ENCODE data around the gene TMCO2. TPM values are rescaled to one million over a fixed set of nuclear protein-coding genes. Genes with fewer than 3 reads are reported as not detected.

The TMCO2 gene
- total RNA-seq, 2 experiments from 2014 or later: not detected

DNA sequence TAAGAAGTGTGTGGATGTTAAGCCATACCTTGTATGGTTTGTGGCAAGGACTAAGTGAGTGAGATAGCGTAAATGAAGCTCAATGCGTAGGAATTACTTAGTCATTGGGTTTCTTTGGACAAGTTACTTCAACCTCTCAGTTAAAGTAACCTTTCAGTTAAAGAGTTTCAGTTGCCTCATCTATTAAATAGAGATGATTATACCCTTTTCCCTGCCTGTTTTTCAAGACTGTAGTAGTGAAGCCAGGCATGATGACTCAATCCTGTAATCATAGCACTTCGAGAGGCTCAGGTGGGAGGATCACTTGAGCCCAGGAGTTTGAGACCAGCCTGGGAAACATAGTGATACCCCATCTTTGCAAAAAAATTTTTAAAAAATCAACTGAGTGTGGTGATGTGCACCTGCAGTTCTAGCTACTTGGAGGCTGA lies 16.6 kb downstream of the TMCO2 start:
- Mint-ChIP-seq H3K27ac (peak overlapping the region; percentile 21), H3K27me3 (no peaks in the 10 kb centered on the region), H3K4me1 (peaks cover 44% of the 10 kb centered on the region), H3K9me3 (no peaks in the 10 kb centered on the region), H3K36me3 (ENCODE audit: low read depth) (peaks cover 48% of the 10 kb centered on the region), H3K4me3 (no peak overlapping the region)
- CTCF ChIA-PET: interaction anchor here (1.0 kb wide), 1 partner anchor 112 kb away, joined by 6 read pairs; no protein-coding TSS in a partner anchor
- POLR2A ChIA-PET: no interaction called here
- DNase-seq: no peak

DNA sequence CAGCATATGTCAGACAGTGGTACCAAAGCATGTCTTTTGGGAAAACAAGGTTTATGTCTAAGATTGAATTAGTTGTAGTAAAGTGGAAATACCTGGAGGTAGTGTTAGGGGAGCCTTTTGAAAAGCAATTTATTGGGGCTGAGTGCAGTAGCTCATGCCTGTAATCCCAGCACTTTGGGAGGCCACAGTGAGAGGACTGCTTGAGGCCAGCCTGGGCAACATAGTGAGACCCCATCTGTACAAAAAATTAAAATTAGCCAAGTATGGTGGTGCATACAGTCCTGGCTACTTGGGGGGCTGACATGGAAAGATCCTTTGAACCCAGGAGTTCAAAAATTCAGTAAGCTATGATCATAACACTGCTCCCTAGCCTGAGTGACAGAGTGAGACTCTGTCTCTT lies 17.6 kb downstream of the TMCO2 start:
- Mint-ChIP-seq H3K36me3 (ENCODE audit: low read depth) (peaks cover 52% of the 10 kb centered on the region), H3K4me3 (no peak overlapping the region), H3K9me3 (no peaks in the 10 kb centered on the region), H3K27ac (no peak overlapping the region), H3K27me3 (no peaks in the 10 kb centered on the region), H3K4me1 (peaks cover 42% of the 10 kb centered on the region)
- ChIA-PET POLR2A (no interaction called here), CTCF (no interaction called here)
- no peak for DNase-seq

DNA sequence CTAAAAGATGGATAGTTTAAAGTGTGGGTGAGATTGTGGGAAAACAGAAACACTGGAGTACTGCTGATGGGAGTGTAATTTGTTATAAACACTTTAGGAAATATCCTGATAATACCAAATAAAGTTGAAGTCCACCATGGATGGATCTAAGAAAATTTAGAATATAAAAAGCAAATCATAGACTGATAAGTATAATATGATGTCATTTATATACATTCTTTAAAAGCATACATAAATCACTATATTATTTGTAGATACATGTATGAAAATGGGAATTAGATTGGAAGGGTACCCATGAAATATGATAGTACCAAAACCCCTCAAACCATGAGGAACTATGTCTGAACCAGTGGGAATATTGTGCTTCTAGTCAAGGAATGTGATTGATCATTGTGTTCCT lies 18.2 kb downstream of the TMCO2 start:
- ChIA-PET CTCF (no interaction called here), POLR2A (interaction anchor here (0.9 kb wide), 1 partner anchor 10 kb away, joined by 3 read pairs; no protein-coding TSS in a partner anchor)
- H3K9me3 Mint-ChIP-seq: no peaks in the 10 kb centered on the region
- no peak for DNase-seq
- no peaks in the 10 kb centered on the region for H3K27me3 Mint-ChIP-seq
- peaks cover 51% of the 10 kb centered on the region for H3K36me3 Mint-ChIP-seq (ENCODE audit: low read depth)
- H3K4me1 Mint-ChIP-seq: peaks cover 42% of the 10 kb centered on the region
- H3K27ac Mint-ChIP-seq: no peak overlapping the region
- no peak overlapping the region for H3K4me3 Mint-ChIP-seq

DNA sequence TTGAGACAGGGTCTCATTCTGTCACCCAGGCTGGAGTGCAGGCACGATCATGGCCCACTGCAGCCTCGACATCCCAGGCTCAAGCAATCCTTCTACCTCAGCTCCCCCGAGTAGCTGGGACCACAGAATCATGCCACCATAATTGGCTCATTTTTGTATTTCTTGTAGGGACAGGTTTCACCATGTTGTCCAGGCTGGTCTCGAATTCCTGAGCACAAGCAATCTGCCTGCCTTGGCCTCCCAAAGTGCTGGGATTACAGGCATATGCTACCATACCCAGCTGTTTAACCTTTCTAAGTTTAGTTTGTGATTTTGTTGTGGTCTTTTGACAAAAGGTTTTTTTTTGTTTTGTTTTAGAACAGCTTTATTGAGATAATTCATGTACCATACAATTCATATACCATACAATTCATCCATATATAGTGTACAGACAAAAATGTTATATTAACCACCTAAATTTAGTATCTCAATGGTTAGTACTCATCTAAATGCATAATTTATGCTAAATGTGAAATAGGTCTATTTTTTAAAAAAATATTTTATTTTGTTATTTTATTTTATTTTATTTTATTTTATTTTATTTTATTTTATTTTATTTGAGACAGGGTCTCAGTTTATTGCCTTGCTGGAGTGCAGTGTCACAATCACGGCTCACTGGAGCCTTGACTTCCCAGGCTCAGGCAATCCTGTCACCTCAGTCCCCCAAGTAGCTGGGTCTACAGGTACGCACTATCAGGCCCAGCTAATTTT lies 19.2 kb downstream of the TMCO2 start:
- H3K27me3 Mint-ChIP-seq: no peaks in the 10 kb centered on the region
- peaks cover 47% of the 10 kb centered on the region for H3K36me3 Mint-ChIP-seq (ENCODE audit: low read depth)
- no peak overlapping the region for H3K4me3 Mint-ChIP-seq
- ChIA-PET CTCF (interaction anchor here (0.7 kb wide), 1 partner anchor 250 kb away, joined by 4 read pairs; no protein-coding TSS in a partner anchor), POLR2A (interaction anchor here (0.5 to 0.9 kb wide), 3 partner anchors 9 to 723 kb away, joined by 3 read pairs; partner anchors contain the start of gene ZMPSTE24)
- no peak for DNase-seq
- no peaks in the 10 kb centered on the region for H3K9me3 Mint-ChIP-seq
- no peak overlapping the region for H3K27ac Mint-ChIP-seq
- peaks cover 38% of the 10 kb centered on the region for H3K4me1 Mint-ChIP-seq

DNA sequence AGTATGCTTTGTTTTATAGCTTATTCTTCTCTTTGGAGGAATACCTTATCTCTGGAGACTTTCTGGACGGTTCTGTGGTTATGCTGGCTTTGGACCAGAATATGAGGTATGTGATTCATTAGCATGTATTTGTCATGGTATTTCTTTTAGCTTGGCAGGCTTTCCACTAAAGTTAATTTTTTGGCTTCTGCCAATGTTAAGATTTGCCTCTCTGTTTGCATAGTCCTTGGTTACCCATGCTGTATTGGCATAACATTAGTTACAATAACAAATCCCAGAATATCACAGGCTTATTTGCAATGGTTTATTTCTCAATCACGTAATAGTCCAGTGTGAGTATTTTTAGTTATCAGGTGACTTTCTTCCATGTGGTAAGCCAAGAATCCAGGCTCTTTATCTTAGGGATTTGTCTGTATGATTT lies 20.0 kb downstream of the TMCO2 start:
- DNase-seq: no peak
- Mint-ChIP-seq H3K9me3 (no peaks in the 10 kb centered on the region), H3K4me3 (no peak overlapping the region), H3K27ac (no peak overlapping the region), H3K36me3 (ENCODE audit: low read depth) (peaks cover 48% of the 10 kb centered on the region), H3K27me3 (no peaks in the 10 kb centered on the region), H3K4me1 (peaks cover 38% of the 10 kb centered on the region)
- ChIA-PET CTCF (no interaction called here), POLR2A (no interaction called here)

DNA sequence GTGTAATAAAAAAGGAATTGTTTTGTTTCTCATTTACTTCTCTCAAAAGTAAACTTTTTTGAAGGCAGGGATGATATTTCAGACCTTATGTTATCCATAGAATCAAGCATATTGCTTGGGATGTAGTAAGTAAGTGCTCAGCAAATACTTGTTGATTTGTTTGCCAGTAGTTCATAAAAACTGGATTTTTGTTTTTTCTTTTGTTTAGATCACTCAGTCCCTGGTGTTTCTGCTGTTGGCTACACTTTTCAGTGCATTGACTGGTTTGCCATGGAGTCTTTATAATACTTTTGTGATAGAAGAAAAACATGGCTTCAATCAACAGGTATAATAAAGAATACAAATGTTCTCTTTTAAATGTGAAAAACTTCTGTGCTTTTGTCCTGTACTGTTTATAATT lies 20.5 kb downstream of the TMCO2 start:
- Mint-ChIP-seq H3K9me3 (no peaks in the 10 kb centered on the region), H3K4me1 (peaks cover 35% of the 10 kb centered on the region), H3K36me3 (ENCODE audit: low read depth) (peaks cover 47% of the 10 kb centered on the region), H3K4me3 (no peak overlapping the region), H3K27ac (no peak overlapping the region), H3K27me3 (no peaks in the 10 kb centered on the region)
- no peak for DNase-seq
- CTCF ChIA-PET: no interaction called here
- POLR2A ChIA-PET: no interaction called here

DNA sequence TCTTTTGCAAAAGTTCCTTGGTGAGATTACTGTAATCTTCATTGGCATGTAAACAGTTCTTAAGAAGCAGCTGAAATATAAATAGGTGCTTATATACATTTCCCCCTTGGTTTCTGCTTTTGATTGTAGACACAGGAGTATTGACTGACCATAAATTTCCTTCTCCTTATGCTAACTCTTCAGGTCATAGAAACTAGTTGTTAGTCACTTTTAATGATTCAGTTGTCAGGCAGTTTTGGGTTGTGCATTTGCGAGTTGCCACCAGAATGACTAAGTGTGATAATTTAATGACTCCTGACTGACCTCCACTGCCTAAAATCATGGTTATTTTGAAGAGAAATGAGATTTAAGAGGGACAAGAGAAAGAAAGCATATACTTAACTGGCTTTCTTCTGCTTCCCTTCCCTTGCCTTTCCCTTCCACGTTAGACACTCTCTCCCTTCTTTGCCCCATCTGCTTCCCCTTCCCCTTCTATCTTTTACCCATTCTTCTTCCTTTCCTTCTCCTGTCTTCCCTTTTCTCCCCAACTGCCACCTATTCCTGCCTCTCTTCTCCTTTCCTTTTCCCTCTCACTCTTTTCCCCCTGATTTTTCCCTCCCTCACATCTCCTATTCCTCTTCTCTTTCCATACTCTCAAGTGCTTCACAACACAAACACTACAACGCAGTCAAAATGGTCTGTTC lies 22.6 kb downstream of the TMCO2 start:
- POLR2A ChIA-PET: no interaction called here
- Mint-ChIP-seq H3K27me3 (no peaks in the 10 kb centered on the region), H3K27ac (peak overlapping the region; percentile 18), H3K4me3 (no peak overlapping the region), H3K9me3 (no peaks in the 10 kb centered on the region), H3K36me3 (ENCODE audit: low read depth) (peaks cover 54% of the 10 kb centered on the region), H3K4me1 (peaks cover 28% of the 10 kb centered on the region)
- CTCF ChIA-PET: interaction anchor here (0.6 kb wide), 1 partner anchor 165 kb away, joined by 7 read pairs; no protein-coding TSS in a partner anchor
- DNase-seq: no peak

DNA sequence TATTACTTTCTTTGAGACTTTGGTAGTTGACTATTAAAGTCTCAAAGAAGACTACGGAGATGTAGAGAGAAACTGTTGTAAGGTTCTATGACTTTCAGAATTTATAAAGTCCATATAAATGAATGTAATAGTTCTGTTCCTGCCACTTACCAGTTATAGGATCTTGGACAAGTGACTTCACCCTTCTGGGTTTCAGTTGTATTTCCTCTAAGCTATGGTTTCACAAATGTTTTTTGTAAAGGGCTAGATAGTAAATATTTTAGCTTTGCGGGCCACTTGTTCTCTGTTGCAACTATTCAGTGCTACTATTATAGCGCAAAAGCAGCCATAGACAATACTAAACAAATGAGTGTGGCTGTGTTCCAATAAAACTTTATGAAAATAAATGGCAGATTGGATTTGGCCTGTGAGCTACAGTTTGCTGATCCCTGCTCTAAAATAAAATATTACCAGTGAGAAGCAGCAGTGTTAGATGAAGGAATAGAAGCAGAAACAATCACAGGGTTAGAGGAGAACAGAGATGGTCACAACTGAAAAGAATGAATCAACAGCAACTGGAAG lies 25.0 kb downstream of the TMCO2 start:
- H3K27me3 Mint-ChIP-seq: no peaks in the 10 kb centered on the region
- no peak overlapping the region for H3K4me3 Mint-ChIP-seq
- ChIA-PET POLR2A (interaction anchor here (0.9 to 1.2 kb wide), 2 partner anchors 14 to 17 kb away, joined by 3 read pairs; partner anchors contain the start of gene ZMPSTE24), CTCF (interaction anchor here (0.7 to 1.5 kb wide), 4 partner anchors 9 to 189 kb away, joined by 3 to 5 read pairs (median 4); no protein-coding TSS in a partner anchor)
- DNase-seq: no peak
- no peak overlapping the region for H3K27ac Mint-ChIP-seq
- peaks cover 23% of the 10 kb centered on the region for H3K4me1 Mint-ChIP-seq
- H3K36me3 Mint-ChIP-seq (ENCODE audit: low read depth): peaks cover 54% of the 10 kb centered on the region
- H3K9me3 Mint-ChIP-seq: no peaks in the 10 kb centered on the region

DNA sequence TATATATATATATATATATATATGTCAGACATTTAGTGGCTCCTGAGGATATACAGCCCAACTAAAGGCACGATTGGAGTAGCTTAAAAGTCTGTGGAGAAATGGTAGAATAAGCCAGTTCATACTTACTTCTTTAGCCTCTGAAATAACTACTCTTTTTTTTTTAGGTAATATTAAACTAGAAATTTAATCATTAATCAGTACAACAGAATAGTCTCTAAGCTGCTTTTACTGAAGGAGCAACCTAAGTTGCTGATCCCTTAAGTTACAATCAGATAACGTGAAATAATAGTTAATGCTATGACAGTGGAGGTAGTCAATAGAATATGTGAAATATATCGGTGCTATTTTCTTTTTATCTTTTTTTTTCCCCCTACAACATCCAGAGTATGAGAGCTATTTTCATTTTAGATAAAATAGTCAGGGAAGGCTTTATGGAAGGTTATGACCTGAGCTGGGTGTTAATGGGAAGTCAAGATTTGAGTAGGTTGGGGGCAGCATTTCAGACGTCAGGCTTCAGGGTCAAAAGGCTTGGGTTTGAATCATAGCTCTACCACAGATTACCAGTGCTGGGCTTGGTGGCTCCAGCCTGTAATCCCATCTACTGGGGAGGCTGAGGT lies 25.9 kb downstream of the TMCO2 start:
- H3K36me3 Mint-ChIP-seq (ENCODE audit: low read depth): peaks cover 50% of the 10 kb centered on the region

DNA sequence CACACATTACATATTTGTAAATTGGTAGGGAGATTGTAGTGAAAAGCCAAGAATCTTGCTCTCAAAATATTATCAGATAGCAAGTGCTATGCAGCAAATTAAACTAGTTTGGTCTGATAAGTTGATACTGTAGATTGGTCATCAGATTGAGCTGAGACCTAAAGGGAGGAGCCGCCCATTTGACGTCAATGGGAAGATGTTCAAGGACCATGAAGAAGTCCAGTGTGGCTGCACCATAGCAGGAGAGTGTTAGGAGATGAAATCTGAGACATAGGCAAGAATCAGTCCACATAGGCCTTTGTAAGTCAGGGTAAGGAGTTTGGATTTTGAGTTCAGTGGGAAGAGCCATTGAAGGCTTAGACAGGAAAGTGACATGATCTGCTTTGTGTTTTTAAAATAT lies 26.6 kb downstream of the TMCO2 start:
- Mint-ChIP-seq H3K36me3 (ENCODE audit: low read depth) (peaks cover 51% of the 10 kb centered on the region), H3K27me3 (no peaks in the 10 kb centered on the region), H3K9me3 (no peaks in the 10 kb centered on the region), H3K4me3 (no peak overlapping the region), H3K27ac (no peak overlapping the region), H3K4me1 (peaks cover 20% of the 10 kb centered on the region)
- DNase-seq: no peak
- ChIA-PET POLR2A (no interaction called here), CTCF (interaction anchor here (1.1 kb wide), 1 partner anchor 64 kb away, joined by 3 read pairs; no protein-coding TSS in a partner anchor)

More for the DNA sequence above, 25.9 kb downstream of the TMCO2 start:
- no peak for DNase-seq
- Mint-ChIP-seq H3K4me3 (no peak overlapping the region), H3K27me3 (no peaks in the 10 kb centered on the region), H3K9me3 (no peaks in the 10 kb centered on the region), H3K4me1 (peaks cover 20% of the 10 kb centered on the region), H3K27ac (no peak overlapping the region)
- CTCF ChIA-PET: interaction anchor here (0.7 to 1.2 kb wide), 4 partner anchors 8 to 190 kb away, joined by 3 to 5 read pairs (median 3); no protein-coding TSS in a partner anchor
- POLR2A ChIA-PET: interaction anchor here (0.9 to 1.2 kb wide), 2 partner anchors 15 to 16 kb away, joined by 3 read pairs; partner anchors contain the start of gene ZMPSTE24

DNA sequence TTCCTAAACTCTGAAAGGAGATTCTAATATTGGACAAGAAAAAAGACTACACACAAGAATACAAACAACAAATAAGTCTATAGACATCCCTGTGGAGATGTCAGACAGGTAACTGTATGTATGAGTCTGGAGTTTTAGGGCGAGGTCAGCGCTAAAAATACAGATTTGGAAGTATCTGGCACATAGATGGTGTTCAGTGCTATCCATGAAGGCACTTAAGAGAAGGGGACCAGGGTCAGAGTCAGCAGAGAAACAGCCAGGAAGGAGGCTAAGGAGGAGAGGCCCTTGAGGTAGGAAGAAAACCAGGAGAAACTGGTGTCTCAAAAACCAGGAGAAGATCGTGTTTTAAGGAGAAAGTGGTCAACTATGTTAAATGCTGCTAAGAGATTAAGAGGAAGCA lies 28.4 kb downstream of the TMCO2 start:
- H3K4me1 Mint-ChIP-seq: peaks cover 8% of the 10 kb centered on the region
- no peak overlapping the region for H3K27ac Mint-ChIP-seq
- H3K27me3 Mint-ChIP-seq: no peaks in the 10 kb centered on the region
- no peak for DNase-seq
- ChIA-PET POLR2A (no interaction called here), CTCF (interaction anchor here (0.8 to 1.2 kb wide), 2 partner anchors 123 to 226 kb away, joined by 4 to 5 read pairs; no protein-coding TSS in a partner anchor)
- H3K9me3 Mint-ChIP-seq: no peaks in the 10 kb centered on the region
- H3K36me3 Mint-ChIP-seq (ENCODE audit: low read depth): peaks cover 48% of the 10 kb centered on the region
- H3K4me3 Mint-ChIP-seq: no peak overlapping the region

DNA sequence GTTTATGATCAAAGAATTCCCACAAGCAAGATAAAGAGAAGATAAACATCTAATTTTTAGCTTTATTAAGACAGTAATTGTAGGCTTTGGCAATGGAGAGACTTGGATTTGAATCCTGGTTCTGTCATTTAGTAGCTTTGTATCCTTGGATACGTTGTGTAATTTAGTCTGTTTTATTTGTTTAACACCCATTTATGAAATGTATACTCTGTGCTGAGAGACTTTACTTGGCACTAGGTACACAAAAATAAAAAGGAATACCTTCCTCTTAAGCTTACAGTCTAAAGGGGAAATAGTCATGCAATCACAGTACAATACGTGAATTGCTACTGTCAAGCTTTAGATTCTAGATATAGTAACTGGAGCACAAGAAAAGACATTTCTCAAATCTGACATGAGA lies 34.1 kb downstream of the TMCO2 start:
- H3K9me3 Mint-ChIP-seq: no peaks in the 10 kb centered on the region
- H3K27ac Mint-ChIP-seq: no peak overlapping the region
- H3K4me1 Mint-ChIP-seq: no peaks in the 10 kb centered on the region
- CTCF ChIA-PET: interaction anchor here (1.0 to 1.7 kb wide), 6 partner anchors 9 to 138 kb away, joined by 3 to 8 read pairs (median 6); no protein-coding TSS in a partner anchor
- no peaks in the 10 kb centered on the region for H3K27me3 Mint-ChIP-seq
- DNase-seq: no peak
- H3K36me3 Mint-ChIP-seq (ENCODE audit: low read depth): peaks cover 29% of the 10 kb centered on the region
- no peak overlapping the region for H3K4me3 Mint-ChIP-seq
- POLR2A ChIA-PET: interaction anchor here (1.0 to 1.5 kb wide), 2 partner anchors 22 to 169 kb away, joined by 3 read pairs; no protein-coding TSS in a partner anchor

Measured in activated CD4-positive, alpha-beta memory T cell treated with anti-CD3 and anti-CD28 coated beads, Interleukin-2, amount 10 ng/mL, durations not matched to agents 7 days and 5 days (primary cell).